Neuronal stem cell (in vitro differentiated cells): ENCODE measurements around the gene LPIN1.
A peak's percentile ranks its signal among the peaks of the same experiment; 100 is the strongest.

Source experiments
- DNase-seq: peaks from one replicate; pipeline ENCODE4 v3.0.0-alpha.2; 2013; ENCODE audit warnings: low spot score
- H2AFZ ChIP-seq: one replicate; pipeline ENCODE4 v1.6.1; 2013; ENCODE audit warnings: mild to moderate bottlenecking, low read length, inconsistent platforms
- H2AK5ac ChIP-seq: 2 replicates; pipeline ENCODE4 v1.6.1; 2013; ENCODE audit warnings: low read depth, mild to moderate bottlenecking, inconsistent platforms, low read length, moderate library complexity, mixed read lengths
- H2BK120ac ChIP-seq: 2 replicates; pipeline ENCODE4 v1.6.1; 2013; ENCODE audit warnings: low read depth, mild to moderate bottlenecking, inconsistent platforms, low read length, moderate library complexity, mixed read lengths
- H2BK12ac ChIP-seq: one replicate; pipeline ENCODE4 v1.6.1; 2013; ENCODE audit warnings: low read length, inconsistent platforms
- H2BK15ac ChIP-seq: 2 replicates; pipeline ENCODE4 v1.6.1; 2013; ENCODE audit warnings: mild to moderate bottlenecking, low read length, inconsistent platforms, mixed read lengths
- H2BK5ac ChIP-seq: one replicate; pipeline ENCODE4 v1.6.1; 2013; ENCODE audit warnings: inconsistent platforms, mild to moderate bottlenecking, low read length, moderate library complexity
- H3K14ac ChIP-seq: one replicate; pipeline ENCODE4 v1.6.1; 2013; ENCODE audit warnings: low read length, inconsistent platforms
- H3K18ac ChIP-seq: 2 replicates; pipeline ENCODE4 v1.6.1; 2013; ENCODE audit warnings: low read length, inconsistent platforms
- H3K23ac ChIP-seq: 2 replicates; pipeline ENCODE4 v1.6.1; 2013; ENCODE audit warnings: low read depth, mild to moderate bottlenecking, mixed read lengths, low read length, inconsistent platforms; ENCODE audit not compliant: poor library complexity
- H3K27ac ChIP-seq: replicated peaks from 3 replicates; pipeline ENCODE4 v1.5.1; 2013; ENCODE audit warnings: low read length, inconsistent platforms
- H3K27me3 ChIP-seq, 3 experiments: 2 replicates each; pipeline ENCODE4 v1.6.1; 2013; ENCODE audit warnings: low read length in 3 of 3, mild to moderate bottlenecking in 2 of 3, inconsistent platforms in 1 of 3, low read depth in 1 of 3, mixed read lengths in 1 of 3, moderate library complexity in 1 of 3; ENCODE audit not compliant: control insufficient read depth in 3 of 3, insufficient read depth in 3 of 3
- H3K36me3 ChIP-seq, 2 donors: replicated peaks in 1 of 2; 2 replicates each; pipeline ENCODE4 v1.6.1; 2013; ENCODE audit warnings: low read length in 2 of 2; ENCODE audit not compliant: control insufficient read depth in 2 of 2, insufficient read depth in 2 of 2
- H3K4ac ChIP-seq: 2 replicates; pipeline ENCODE4 v1.6.1; 2013; ENCODE audit warnings: inconsistent platforms, mild to moderate bottlenecking, low read length, moderate library complexity
- H3K4me1 ChIP-seq, 2 donors: 1 replicate in 1 of 2; 2 replicates in 1 of 2; pipeline ENCODE4 v1.6.1; 2013; ENCODE audit warnings: low read length in 2 of 2, low read depth in 1 of 2; ENCODE audit not compliant: control insufficient read depth in 2 of 2, insufficient read depth in 1 of 2
- H3K4me2 ChIP-seq: one replicate; pipeline ENCODE4 v1.6.1; 2013; ENCODE audit warnings: mild to moderate bottlenecking, low read length, inconsistent platforms; ENCODE audit not compliant: insufficient read depth, poor library complexity, severe bottlenecking
- H3K4me3 ChIP-seq, 2 donors: 2 replicates each; pipeline ENCODE4 v1.5.1; 2013; ENCODE audit warnings: low read length in 2 of 2, mild to moderate bottlenecking in 2 of 2, inconsistent platforms in 1 of 2, moderate library complexity in 1 of 2
- H3K79me1 ChIP-seq: one replicate; pipeline ENCODE4 v1.6.1; 2013; ENCODE audit warnings: low read depth, mild to moderate bottlenecking, inconsistent platforms, low read length, moderate library complexity
- H3K9ac ChIP-seq: one replicate; pipeline ENCODE4 v1.6.1; 2013; ENCODE audit warnings: mild to moderate bottlenecking, low read depth, low read length, inconsistent platforms; ENCODE audit not compliant: poor library complexity
- H3K9me3 ChIP-seq, 2 donors: replicated peaks in 1 of 2; 2 replicates each; pipeline versions ENCODE3 to v1.6.1; 2013; ENCODE audit warnings: low read length in 2 of 2, mild to moderate bottlenecking in 2 of 2, inconsistent platforms in 1 of 2, low read depth in 1 of 2, mixed read lengths in 1 of 2, moderate library complexity in 1 of 2; ENCODE audit not compliant: control insufficient read depth in 2 of 2, insufficient read depth in 1 of 2
- H4K8ac ChIP-seq: one replicate; pipeline ENCODE4 v1.6.1; 2013; ENCODE audit warnings: low read depth, mild to moderate bottlenecking, inconsistent platforms, low read length, moderate library complexity
- H4K91ac ChIP-seq: one replicate; pipeline ENCODE4 v1.6.1; 2013; ENCODE audit warnings: low read length, low read depth, mild to moderate bottlenecking, inconsistent platforms; ENCODE audit not compliant: poor library complexity
- WGBS, 2 donors: extraction: QIAGEN DNeasy Blood & Tissue Kit; methylation state at CpG; one replicate each; pipeline ENCODE4 v1.1.7; 2013; ENCODE audit warnings: missing lambda C conversion rate in 2 of 2, mixed read lengths in 1 of 2; ENCODE audit not compliant: insufficient read length in 2 of 2, insufficient replicate concordance in 1 of 2; ENCODE audit errors: extremely low coverage in 2 of 2; 5-methylcytosine and 5-hydroxymethylcytosine counted together

Gene LPIN1

DNA sequence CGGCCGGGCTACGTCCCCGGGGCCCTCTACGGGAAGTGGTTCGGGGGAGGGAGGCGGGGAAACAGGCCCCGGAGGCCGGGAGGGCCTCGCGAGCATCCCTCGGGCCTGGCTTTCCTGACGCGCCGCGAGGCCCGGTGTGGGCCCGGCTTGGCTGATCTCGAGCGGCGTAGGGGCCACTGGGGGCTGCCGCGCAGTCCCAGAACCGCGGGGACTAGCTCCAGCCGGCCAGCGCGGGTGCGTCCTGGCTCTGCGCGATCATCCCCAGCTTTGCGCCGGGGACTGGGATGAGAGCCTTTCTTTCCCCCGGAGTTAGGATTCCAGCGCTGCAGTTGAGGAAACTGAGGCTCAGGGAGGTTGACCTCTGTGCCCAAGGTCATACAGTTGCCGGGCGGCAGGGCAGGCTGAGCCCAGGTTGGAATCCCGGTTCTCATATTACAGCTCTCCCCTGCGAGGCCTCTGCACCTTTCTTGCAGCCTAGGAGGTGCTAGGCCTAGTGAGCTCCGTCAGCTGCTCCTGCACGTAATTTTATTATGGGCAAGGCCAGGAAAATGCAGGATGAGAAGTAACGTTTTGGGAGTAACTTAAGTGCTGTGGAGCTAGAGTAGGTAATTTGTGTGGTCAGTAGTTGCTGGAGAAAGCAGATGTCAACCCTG lies 501 bp downstream of the LPIN1 start:
- Histone ChIP-seq H3K18ac (peak overlapping the region; percentile 95), H3K4me3 (peak overlapping the region; percentile 77 to 92), H3K9me3 (no peaks in the 10 kb centered on the region), H2AFZ (peak overlapping the region; percentile 78), H3K27me3 (no peaks in the 10 kb centered on the region), H2BK12ac (no peak overlapping the region), H3K9ac (peak overlapping the region; percentile 87), H3K4me2 (peak overlapping the region; percentile 84), H4K91ac (no peak overlapping the region), H3K4me1 (peaks cover 35 to 50% of the 10 kb centered on the region in 2 donors), H3K79me1 (peaks cover 13% of the 10 kb centered on the region), H3K36me3 (no peaks in the 10 kb centered on the region), H4K8ac (no peak overlapping the region), H2BK15ac (no peak overlapping the region), H3K23ac (peak overlapping the region; percentile 20), H3K14ac (no peak overlapping the region), H2BK5ac (peak overlapping the region; percentile 47), H2AK5ac (peak overlapping the region; percentile 38), H3K4ac (peak overlapping the region; percentile 29), H3K27ac (peak overlapping the region; percentile 56), H2BK120ac (peak overlapping the region; percentile 93)
- DNase-seq, result no peak
- WGBS, 2 donors, result no CpG with 5 or more reads among the region's 42 CpGs

GRCh38 chr2:11748018-11748860 lies 1.8 kb downstream of the LPIN1 start:
- H2BK12ac ChIP-seq, result no peak overlapping the region
- H4K91ac ChIP-seq, result no peak overlapping the region
- H3K9me3 ChIP-seq, result no peaks in the 10 kb centered on the region
- no peaks in the 10 kb centered on the region for H3K27me3 ChIP-seq
- no peak overlapping the region for H3K23ac ChIP-seq
- no peaks in the 10 kb centered on the region for H3K36me3 ChIP-seq
- H3K4me2 ChIP-seq, result peak overlapping the region; percentile 26
- H2BK5ac ChIP-seq, result peak overlapping the region; percentile 32
- H3K9ac ChIP-seq, result no peak overlapping the region
- no peak overlapping the region for H2BK120ac ChIP-seq
- H2BK15ac ChIP-seq, result peak overlapping the region; percentile 60
- peak overlapping the region; percentile 64 for H2AK5ac ChIP-seq
- H4K8ac ChIP-seq, result no peak overlapping the region
- peaks cover 13% of the 10 kb centered on the region for H3K79me1 ChIP-seq
- no CpG with 5 or more reads among the region's 19 CpGs for WGBS, 2 donors
- no peak for DNase-seq
- H3K18ac ChIP-seq, result peak overlapping the region; percentile 62
- no peak overlapping the region for H3K27ac ChIP-seq
- H3K4ac ChIP-seq, result no peak overlapping the region
- no peak overlapping the region for H2AFZ ChIP-seq
- H3K4me3 ChIP-seq, result peak overlapping the region in 1 of 2 donors; percentile 77
- no peak overlapping the region for H3K14ac ChIP-seq
- peaks cover 40 to 44% of the 10 kb centered on the region in 2 donors for H3K4me1 ChIP-seq

DNA sequence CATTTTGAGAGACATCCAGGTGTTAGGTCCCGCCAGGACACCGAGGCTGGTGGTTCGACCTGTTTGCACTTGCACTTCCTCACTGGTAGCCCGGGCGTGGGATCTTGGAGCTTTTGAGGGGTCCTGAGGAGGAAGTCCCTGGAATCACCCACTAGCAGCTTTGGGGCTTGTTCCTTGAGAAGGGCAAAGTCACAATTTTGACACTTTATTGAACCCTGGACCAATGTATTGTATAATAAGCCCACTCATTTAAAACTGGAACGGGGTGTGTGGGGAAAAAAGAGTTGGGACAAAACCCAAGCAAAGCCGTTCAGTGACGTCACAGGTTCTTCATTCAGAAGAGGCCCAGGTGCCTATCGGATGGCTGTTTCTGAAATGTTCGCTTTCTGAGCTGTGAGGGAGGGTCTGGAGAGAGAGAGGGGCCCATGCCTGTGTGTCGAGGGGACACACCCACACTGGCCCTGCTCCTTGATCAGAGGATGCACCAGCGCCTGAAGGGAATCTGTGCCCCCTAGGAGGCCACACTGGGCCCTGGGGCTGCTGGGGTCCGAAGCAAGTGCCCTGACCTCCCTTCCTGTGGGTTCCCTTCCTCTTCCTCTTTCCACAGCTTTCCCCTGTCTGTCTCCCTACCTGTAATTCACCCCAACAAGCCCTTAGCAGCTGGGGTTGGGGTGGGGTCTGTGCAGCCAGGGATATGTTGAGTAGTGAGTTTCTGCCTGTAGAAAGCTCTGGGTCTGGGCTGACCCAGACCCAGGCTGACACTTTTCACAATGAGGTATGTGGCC lies 2.6 kb downstream of the LPIN1 start:
- peak overlapping the region; percentile 44 for H2AK5ac ChIP-seq
- no peak overlapping the region for H2BK15ac ChIP-seq
- no peaks in the 10 kb centered on the region for H3K36me3 ChIP-seq
- H3K4me3 ChIP-seq, result no peak overlapping the region
- H3K14ac ChIP-seq, result no peak overlapping the region
- no peak overlapping the region for H4K8ac ChIP-seq
- no peak overlapping the region for H2BK120ac ChIP-seq
- H4K91ac ChIP-seq, result no peak overlapping the region
- peaks cover 17% of the 10 kb centered on the region for H3K79me1 ChIP-seq
- no peak overlapping the region for H2BK5ac ChIP-seq
- no peak overlapping the region for H3K27ac ChIP-seq
- H3K9ac ChIP-seq, result peak overlapping the region; percentile 14
- H3K23ac ChIP-seq, result no peak overlapping the region
- peaks cover 41 to 42% of the 10 kb centered on the region in 2 donors for H3K4me1 ChIP-seq
- H2BK12ac ChIP-seq, result no peak overlapping the region
- no CpG with 5 or more reads among the region's 13 CpGs for WGBS, 2 donors
- no peaks in the 10 kb centered on the region for H3K9me3 ChIP-seq
- no peak overlapping the region for H3K4me2 ChIP-seq
- H3K4ac ChIP-seq, result no peak overlapping the region
- no peak for DNase-seq
- no peak overlapping the region for H2AFZ ChIP-seq
- no peaks in the 10 kb centered on the region for H3K27me3 ChIP-seq
- H3K18ac ChIP-seq, result peak overlapping the region; percentile 82
